ENCODE data around the gene C4orf36. TPM values are rescaled to one million over a fixed set of nuclear protein-coding genes. Genes with fewer than 3 reads are reported as not detected.

The C4orf36 gene
- total and polyA plus RNA-seq, 2 donors: 0.42 to 0.82 TPM

GRCh38 chr4:86831262-86832130 is 60.7 kb downstream of the C4orf36 start:
- Histone ChIP-seq H3K27me3 (ENCODE audit: control insufficient read depth in 2 of 2, insufficient read depth in 1 of 2, low read length in 1 of 2) (no peaks in the 10 kb centered on the region), H3K4me1 (ENCODE audit: control insufficient read depth in 2 of 2, insufficient read depth in 2 of 2, low read length in 2 of 2) (no peaks in the 10 kb centered on the region), H3K4me3 (ENCODE audit: low read length in 2 of 2) (no peak overlapping the region), H3K36me3 (ENCODE audit: control insufficient read depth in 2 of 2, insufficient read depth in 2 of 2, low read length in 1 of 2) (no peaks in the 10 kb centered on the region), H3K27ac (ENCODE audit: low read depth in 1 of 2, low read length in 1 of 2) (no peak overlapping the region), H3K9me3 (ENCODE audit: control insufficient read depth in 2 of 2, insufficient read depth in 1 of 2, low read length in 1 of 2) (peaks cover 0 to 2% of the 10 kb centered on the region in 2 donors)
- WGBS: 96% methylated on average over 5 of the region's 5 CpGs
- no peak for DNase-seq (ENCODE audit: low read depth in 6 of 9, low spot score in 9 of 9)

Other genes with a start within 250 kb of the C4orf36 start
- 0.05 TPM for gene SLC10A6, start 43.0 kb downstream of the C4orf36 start, total RNA-seq
- 0.16 TPM for gene SLC10A6, start 43.0 kb downstream of the C4orf36 start, polyA plus RNA-seq
- gene AFF1, start 42.6 kb upstream of the C4orf36 start, total RNA-seq: 13.3 TPM
- gene AFF1, start 42.6 kb upstream of the C4orf36 start, polyA plus RNA-seq: 12.3 TPM